Fibroblast of lung (primary cell): ENCODE measurements around the gene CGNL1.

Source experiments
- CTCF ChIP-seq, 2 donors: IDR thresholded peaks in 1 of 2; conservative IDR thresholded peaks in 1 of 2; 1 replicate in 1 of 2; 2 replicates in 1 of 2; pipeline ENCODE4 v1.5.1; 2011 to 2012; ENCODE audit warnings: low read length in 2 of 2, control low read depth in 1 of 2, inconsistent platforms in 1 of 2, low read depth in 1 of 2, mild to moderate bottlenecking in 1 of 2
- EZH2 ChIP-seq: IDR thresholded peaks from 2 replicates; pipeline ENCODE4 v1.5.1; 2012; ENCODE audit warnings: low read length, control low read depth, mild to moderate bottlenecking; ENCODE audit errors: missing control alignments

GRCh38 chr15:57464480-57464879 is 88.2 kb downstream of the CGNL1 start:
- TF ChIP-seq CTCF (conservative IDR thresholded peaks at IDR 0.05 in 1 of 2, IDR thresholded peaks at IDR 0.05 in 1 of 2; ENCODE audit: low read depth in 1 of 2, low read length in 2 of 2) (no peak), EZH2 (no peak)
